IPS-20b (cell line): ENCODE data around the gene HNF1B.

Experiments used
- H3K27ac ChIP-seq: one replicate; pipeline ENCODE4 v1.5.1; 2013; ENCODE audit warnings: low read length
- H3K27me3 ChIP-seq: 2 replicates; pipeline ENCODE4 v1.6.1; 2013; ENCODE audit warnings: mild to moderate bottlenecking, low read length, inconsistent platforms; ENCODE audit not compliant: insufficient read depth
- H3K36me3 ChIP-seq: 2 replicates; pipeline ENCODE4 v1.6.1; 2013; ENCODE audit warnings: low read depth, mild to moderate bottlenecking, inconsistent platforms, low read length, moderate library complexity; ENCODE audit not compliant: insufficient read depth
- H3K4me1 ChIP-seq: 2 replicates; pipeline ENCODE4 v1.6.1; 2013; ENCODE audit warnings: mild to moderate bottlenecking, control low read depth, inconsistent platforms, low read length, moderate library complexity; ENCODE audit not compliant: insufficient read depth
- H3K4me3 ChIP-seq: 2 replicates; pipeline ENCODE4 v1.5.1; 2013; ENCODE audit warnings: mild to moderate bottlenecking, low read length, inconsistent platforms
- H3K9ac ChIP-seq: 2 replicates; pipeline ENCODE4 v1.6.1; 2013; ENCODE audit warnings: low read depth, mild to moderate bottlenecking, inconsistent platforms, low read length, moderate library complexity
- H3K9me3 ChIP-seq: 2 replicates; pipeline ENCODE4 v1.6.1; 2013; ENCODE audit warnings: mild to moderate bottlenecking, low read depth, low read length, inconsistent platforms; ENCODE audit not compliant: insufficient read depth

HNF1B gene

DNA sequence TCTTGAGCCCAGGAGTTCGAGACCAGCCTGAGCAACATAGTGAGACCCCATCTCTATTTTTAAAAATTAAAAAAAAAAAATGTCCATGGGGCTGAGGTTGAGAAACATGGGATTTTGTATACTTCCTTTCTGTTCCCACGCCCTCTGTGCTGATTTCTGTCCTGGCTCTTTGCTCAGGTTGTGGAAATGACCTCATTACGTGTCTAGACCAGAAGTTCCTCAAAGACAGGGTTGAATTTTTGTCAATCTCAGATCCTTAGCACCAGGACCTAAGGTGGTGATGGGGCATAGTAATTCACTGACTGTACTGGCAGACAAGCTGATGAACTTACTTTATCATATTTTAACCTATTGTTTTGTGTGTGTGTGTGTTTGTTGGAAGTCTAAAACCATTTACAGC is 11.2 kb upstream of the HNF1B start:
- no peak overlapping the region for H3K4me3 ChIP-seq
- H3K27me3 ChIP-seq, result peaks cover 18% of the 10 kb centered on the region
- H3K9ac ChIP-seq, result no peak overlapping the region
- no peaks in the 10 kb centered on the region for H3K4me1 ChIP-seq
- no peak overlapping the region for H3K27ac ChIP-seq
- H3K9me3 ChIP-seq, result no peaks in the 10 kb centered on the region
- H3K36me3 ChIP-seq, result no peaks in the 10 kb centered on the region

DNA sequence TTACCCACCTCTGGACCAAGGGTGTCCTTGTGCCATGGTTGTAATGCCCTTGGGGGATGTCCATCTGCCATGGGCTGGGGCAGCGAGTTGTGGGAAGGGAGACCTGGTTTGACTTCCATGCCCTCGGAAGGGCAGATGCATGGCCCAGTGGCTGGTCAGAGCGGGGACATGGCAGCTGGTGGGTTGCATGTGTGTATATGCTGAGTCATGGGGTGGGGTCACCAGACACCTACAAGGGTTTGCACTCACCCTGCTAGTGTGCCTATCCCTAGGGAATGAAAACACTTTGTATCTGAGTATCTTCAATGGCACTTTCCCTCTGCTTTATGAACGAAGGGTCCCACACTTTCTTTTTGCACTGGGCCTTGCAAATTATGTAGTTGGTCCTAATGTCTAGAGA is 10.6 kb upstream of the HNF1B start:
- H3K4me3 ChIP-seq, result no peak overlapping the region
- H3K36me3 ChIP-seq, result no peaks in the 10 kb centered on the region
- H3K9ac ChIP-seq, result no peak overlapping the region
- no peaks in the 10 kb centered on the region for H3K9me3 ChIP-seq
- H3K4me1 ChIP-seq, result no peaks in the 10 kb centered on the region
- peaks cover 24% of the 10 kb centered on the region for H3K27me3 ChIP-seq
- H3K27ac ChIP-seq, result no peak overlapping the region

DNA sequence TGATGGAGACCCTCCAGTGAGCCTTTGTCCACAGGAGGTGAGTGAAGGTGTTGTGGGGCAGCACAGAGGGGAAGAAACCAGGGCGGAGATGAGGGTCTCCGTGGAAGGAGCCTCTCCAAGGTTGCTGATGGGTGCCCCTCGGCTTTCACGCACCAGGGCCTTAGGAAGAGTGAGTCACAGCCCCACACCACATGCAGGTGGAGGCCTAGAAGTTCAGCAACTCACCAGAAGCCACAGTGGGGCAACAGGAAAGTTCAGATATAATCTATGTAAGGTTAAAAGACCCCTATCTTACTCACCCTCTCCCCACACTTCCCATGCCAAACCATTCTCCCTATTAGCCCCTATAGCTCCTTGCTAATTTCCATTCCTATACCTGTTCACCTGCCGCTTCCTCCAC is 9.5 kb upstream of the HNF1B start:
- Histone ChIP-seq H3K36me3 (no peaks in the 10 kb centered on the region), H3K4me3 (no peak overlapping the region), H3K4me1 (no peaks in the 10 kb centered on the region), H3K9ac (no peak overlapping the region), H3K9me3 (no peaks in the 10 kb centered on the region), H3K27ac (no peak overlapping the region), H3K27me3 (peaks cover 27% of the 10 kb centered on the region)

DNA sequence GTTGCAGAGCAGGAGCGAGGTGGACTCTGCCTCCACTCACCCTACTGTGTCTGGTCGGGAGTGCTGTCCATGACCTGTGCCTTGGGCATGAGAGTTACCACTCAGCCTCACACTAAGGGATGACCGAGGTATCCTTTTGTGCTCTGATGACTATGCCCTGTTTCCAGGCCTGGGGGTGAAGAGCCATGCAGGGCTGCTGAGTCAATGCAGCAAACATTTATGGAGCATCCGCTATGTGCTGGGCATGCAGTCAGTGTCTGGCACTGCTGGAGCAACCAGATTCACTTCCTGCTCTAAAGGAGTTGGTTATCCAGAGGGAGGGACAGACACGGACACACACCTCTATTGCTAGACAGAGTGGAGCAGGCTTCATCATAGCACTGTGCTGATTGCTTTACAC is 7.6 kb upstream of the HNF1B start:
- Histone ChIP-seq H3K9me3 (no peaks in the 10 kb centered on the region), H3K4me3 (no peak overlapping the region), H3K27me3 (peaks cover 46% of the 10 kb centered on the region), H3K4me1 (no peaks in the 10 kb centered on the region), H3K36me3 (no peaks in the 10 kb centered on the region), H3K27ac (no peak overlapping the region), H3K9ac (no peak overlapping the region)

DNA sequence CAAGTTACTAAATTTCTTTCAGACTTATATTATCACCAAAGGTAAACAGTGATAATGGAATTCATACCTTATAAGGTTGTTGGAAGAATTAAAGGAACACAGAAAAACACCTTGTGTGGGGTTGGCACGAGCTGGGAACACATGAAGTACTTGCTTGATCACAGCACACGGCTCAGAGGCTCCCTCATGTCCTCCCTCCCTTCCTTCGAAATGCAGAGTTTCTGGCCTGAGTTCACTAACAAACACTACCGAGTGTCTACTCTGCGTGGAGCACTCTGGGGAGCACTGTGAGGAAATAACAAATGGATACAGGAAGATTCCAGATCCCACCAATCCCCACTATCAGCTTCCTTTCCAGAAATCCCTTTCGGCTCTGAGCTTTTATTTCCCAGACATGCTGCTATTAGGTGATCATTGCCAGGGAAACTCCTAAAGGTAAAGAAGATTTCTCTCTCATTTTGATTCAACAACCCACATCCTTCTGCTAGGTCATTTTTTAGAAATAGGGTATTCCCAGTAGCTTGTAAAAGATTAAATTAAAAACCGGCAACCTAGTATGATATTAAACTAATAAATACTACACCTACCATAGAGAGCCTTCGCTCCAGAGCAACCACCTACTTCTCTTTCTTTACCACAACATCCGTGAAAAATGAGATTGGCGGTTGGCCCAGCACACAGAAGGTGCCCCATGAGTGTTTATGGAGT is 6.1 kb upstream of the HNF1B start:
- Histone ChIP-seq H3K9me3 (no peaks in the 10 kb centered on the region), H3K4me3 (no peak overlapping the region), H3K9ac (no peak overlapping the region), H3K36me3 (no peaks in the 10 kb centered on the region), H3K4me1 (0 out of 2 replicates have a peak, but pooled peaks cover 1% of the 10 kb centered on the region), H3K27me3 (peaks cover 62% of the 10 kb centered on the region), H3K27ac (no peak overlapping the region)

DNA sequence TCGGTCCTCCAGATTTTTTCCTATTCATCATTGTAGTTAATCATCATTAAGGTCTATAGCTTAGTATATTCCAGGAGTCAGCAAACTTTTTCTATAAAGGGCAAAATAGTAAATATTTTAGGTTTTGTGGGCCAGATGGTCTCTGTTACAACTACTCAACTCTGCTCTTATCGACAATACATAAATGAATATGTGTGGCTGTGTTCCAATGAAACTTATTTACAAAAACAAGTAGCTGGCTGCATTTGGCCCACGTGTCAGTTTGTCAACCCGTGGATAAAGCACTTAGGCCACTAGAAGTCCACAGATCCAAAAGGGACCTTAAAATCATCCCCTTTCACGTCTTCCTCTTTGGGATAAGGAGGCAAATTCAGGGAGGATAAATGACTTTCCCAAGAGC is 5.4 kb upstream of the HNF1B start:
- peaks cover 68% of the 10 kb centered on the region for H3K27me3 ChIP-seq
- no peak overlapping the region for H3K4me3 ChIP-seq
- H3K9me3 ChIP-seq, result no peaks in the 10 kb centered on the region
- no peak overlapping the region for H3K9ac ChIP-seq
- no peak overlapping the region for H3K27ac ChIP-seq
- 0 out of 2 replicates have a peak, but pooled peaks cover 4% of the 10 kb centered on the region for H3K4me1 ChIP-seq
- no peaks in the 10 kb centered on the region for H3K36me3 ChIP-seq

DNA sequence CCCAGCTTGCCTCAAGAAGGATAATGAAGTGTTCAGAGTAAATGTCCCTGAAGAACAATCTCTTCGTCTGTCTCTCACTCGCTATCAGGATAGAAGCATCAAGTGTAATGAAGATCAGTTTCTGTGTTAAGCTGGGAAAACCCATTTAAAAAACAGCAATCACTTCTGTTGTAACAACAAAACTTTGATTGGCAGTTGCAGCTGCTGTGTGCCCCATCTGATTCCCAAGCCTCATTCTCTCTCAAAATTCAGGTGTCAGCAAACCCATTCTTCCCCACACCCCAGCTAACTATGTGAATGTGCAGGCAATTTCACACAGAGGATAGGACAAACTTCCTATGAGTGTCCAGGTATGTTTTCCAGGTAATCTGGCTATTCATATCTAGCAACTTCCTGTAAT is 2.4 kb upstream of the HNF1B start:
- no peak overlapping the region for H3K9ac ChIP-seq
- H3K4me1 ChIP-seq, result peaks cover 4% of the 10 kb centered on the region; the same call in 1 of the 2 replicates
- H3K27me3 ChIP-seq, result peaks cover 92% of the 10 kb centered on the region
- H3K27ac ChIP-seq, result no peak overlapping the region
- H3K4me3 ChIP-seq, result no peak overlapping the region
- no peaks in the 10 kb centered on the region for H3K9me3 ChIP-seq
- H3K36me3 ChIP-seq, result no peaks in the 10 kb centered on the region

GRCh38 chr17:37746617-37747016 is 1.8 kb upstream of the HNF1B start:
- Histone ChIP-seq H3K9me3 (no peaks in the 10 kb centered on the region), H3K27ac (no peak overlapping the region), H3K9ac (no peak overlapping the region), H3K36me3 (no peaks in the 10 kb centered on the region), H3K4me1 (peaks cover 4% of the 10 kb centered on the region; the same call in 1 of the 2 replicates), H3K4me3 (no peak overlapping the region), H3K27me3 (peaks cover 92% of the 10 kb centered on the region)

DNA sequence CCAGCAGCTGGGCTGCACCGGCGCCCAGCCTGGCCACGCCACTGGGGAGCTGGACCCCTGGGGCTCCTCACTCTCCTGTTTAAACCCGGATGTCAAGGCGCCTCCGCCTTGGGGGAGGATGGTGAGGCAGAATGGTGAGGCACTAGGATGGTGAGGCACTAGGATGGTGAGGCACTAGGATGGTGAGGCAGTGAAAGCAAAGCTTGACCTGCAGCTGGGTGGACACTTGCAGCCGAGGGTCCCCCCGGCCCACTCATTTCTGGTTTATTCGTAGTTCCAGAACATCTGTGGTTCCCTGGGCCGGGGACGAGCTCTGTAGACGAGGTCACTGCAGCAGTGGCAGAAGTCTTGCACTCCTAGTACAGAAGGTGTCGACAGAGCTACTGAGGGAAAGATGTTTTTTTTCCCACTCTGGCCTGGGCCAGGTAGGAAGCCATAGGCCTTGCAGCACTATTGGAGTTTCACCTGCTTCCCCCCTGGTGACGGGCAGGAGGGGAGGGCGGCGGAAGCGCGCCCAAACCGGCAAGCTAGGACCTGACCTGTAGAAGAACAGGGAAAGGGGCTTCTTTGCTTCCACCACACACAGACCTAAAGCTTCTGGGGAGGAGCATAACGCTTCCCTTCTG is 1.1 kb upstream of the HNF1B start:
- Histone ChIP-seq H3K27me3 (peaks cover 92% of the 10 kb centered on the region), H3K9me3 (no peaks in the 10 kb centered on the region), H3K9ac (no peak overlapping the region), H3K36me3 (no peaks in the 10 kb centered on the region), H3K27ac (no peak overlapping the region), H3K4me1 (peaks cover 4% of the 10 kb centered on the region; the same call in 1 of the 2 replicates), H3K4me3 (peak overlapping the region; percentile 67)

DNA sequence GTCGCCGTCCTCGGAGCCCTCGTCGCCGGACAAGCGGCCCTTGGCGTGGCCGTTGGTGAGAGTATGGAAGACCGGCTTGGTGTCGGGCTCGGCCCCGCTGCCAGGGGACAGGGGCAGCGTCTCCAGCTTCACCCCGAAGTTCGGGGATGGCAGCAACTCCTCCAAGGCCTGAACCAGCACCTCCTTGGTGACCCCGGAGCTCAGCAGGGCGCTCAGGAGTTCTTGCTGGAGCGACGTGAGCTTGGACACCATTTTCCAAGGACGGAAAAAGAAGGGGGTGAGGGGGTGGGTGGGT is 279 bp downstream of the HNF1B start:
- Histone ChIP-seq H3K27ac (no peak overlapping the region), H3K9me3 (no peaks in the 10 kb centered on the region), H3K9ac (no peak overlapping the region), H3K36me3 (no peaks in the 10 kb centered on the region), H3K27me3 (peaks cover 98% of the 10 kb centered on the region), H3K4me1 (peaks cover 4% of the 10 kb centered on the region; the same call in 1 of the 2 replicates), H3K4me3 (peak overlapping the region; percentile 67)

DNA sequence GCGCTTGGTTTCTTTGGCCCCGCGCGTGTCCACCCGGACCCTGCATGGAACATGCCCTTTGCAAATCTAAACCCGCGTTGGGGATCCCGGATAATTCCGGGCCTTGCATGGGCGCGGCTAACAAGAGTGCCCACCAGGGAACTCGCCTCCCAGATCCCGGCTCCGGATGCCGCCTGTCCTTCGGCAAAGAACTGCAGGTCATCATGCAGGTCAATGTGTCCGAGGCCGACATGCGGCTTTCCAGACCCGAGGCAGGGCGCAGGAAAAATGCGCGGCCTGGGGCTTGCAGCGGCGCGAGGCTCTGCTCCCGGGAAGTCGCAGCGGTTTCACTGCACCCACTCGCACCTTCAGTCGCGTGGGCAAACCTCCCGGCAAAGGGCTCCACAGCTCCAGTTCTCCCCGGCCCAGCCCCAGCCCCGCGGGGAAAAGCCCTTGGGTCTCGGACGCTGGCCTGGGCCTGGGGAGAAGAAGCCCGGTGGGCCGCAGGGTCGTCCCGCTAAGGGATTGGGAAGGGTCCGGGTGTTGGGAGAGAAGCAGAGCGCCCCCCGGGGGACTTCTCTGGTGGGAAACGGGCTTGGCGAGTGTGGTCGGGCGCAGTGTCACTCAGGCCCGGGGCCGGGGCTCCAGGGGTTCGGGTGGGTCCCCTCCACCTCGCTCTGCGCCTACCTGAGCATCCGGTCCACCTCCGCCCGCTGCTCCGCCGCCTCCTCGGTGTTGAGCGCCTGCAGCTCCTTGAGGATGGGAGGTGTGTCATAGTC is 805 bp downstream of the HNF1B start:
- peaks cover 100% of the 10 kb centered on the region for H3K27me3 ChIP-seq
- no peaks in the 10 kb centered on the region for H3K36me3 ChIP-seq
- H3K27ac ChIP-seq, result no peak overlapping the region
- peak overlapping the region; percentile 67 for H3K4me3 ChIP-seq
- H3K4me1 ChIP-seq, result peaks cover 4% of the 10 kb centered on the region; the same call in 1 of the 2 replicates
- no peak overlapping the region for H3K9ac ChIP-seq
- H3K9me3 ChIP-seq, result no peaks in the 10 kb centered on the region

DNA sequence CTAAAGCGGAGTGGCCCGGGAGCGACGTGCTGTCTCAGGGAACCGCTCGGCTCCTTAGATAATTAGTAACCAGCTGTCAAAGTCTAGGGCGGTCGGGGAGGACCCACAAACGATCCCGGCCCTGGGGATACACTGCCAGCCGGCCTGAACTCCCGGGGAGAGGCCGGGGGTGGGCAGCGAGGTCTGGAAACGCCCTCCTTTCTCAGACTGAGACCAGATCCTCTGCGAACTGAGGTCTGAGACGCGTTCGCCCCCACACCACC is 1.3 kb downstream of the HNF1B start:
- Histone ChIP-seq H3K27ac (no peak overlapping the region), H3K4me3 (peak overlapping the region; percentile 67), H3K27me3 (peaks cover 100% of the 10 kb centered on the region), H3K9ac (no peak overlapping the region), H3K4me1 (peaks cover 4% of the 10 kb centered on the region; the same call in 1 of the 2 replicates), H3K36me3 (no peaks in the 10 kb centered on the region), H3K9me3 (no peaks in the 10 kb centered on the region)
